Activated CD4-positive, alpha-beta T cell treated with anti-CD3 and anti-CD28 coated beads, Interleukin-2, Interleukin-6, amounts not matched to agents 100 ng/mL and 50 ng/mL, durations not matched to agents 16 hours and 8 hours (primary cell): ENCODE results near the gene CXXC5.

ENCODE experiments used
- DNase-seq: peaks from one replicate; pipeline ENCODE4 v3.0.0-alpha.2; 2020

CXXC5 gene

DNA sequence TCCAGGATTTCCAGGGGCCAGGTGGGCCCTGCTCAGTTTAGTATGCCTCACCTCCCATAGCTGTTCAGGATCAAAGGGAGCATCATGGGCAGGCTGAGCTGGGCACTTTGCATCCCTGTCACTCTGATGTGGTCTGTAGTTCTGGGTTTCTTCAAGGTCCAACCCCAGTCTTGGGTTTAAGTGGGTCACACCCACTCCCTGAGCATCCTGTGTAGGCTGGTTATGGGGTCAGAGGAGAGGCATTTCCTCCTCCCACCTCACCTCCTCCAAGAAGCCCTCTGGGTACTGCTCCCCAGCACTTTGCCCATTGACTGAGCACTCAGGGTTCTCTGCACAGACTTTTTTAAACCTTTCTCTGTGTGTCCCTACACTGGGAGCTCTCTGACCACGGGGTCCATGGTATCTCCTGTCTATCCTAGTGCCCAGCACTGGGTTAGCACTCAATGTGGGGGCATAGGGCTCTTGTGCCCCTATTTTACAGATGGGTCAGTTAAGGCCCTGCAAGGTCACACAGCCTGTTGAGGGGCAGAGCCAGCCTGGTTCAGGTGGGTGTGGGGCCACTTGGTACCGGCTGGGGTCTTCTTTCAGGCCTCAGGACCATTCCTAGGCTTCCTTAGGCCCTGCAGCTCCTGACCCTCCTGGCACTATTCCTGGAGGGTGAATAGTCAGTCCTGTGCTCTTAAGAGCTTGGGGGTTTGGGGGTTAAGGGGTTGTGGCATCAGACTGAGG lies 19.0 kb downstream of the CXXC5 start:
- DNase-seq, result no peak

DNA sequence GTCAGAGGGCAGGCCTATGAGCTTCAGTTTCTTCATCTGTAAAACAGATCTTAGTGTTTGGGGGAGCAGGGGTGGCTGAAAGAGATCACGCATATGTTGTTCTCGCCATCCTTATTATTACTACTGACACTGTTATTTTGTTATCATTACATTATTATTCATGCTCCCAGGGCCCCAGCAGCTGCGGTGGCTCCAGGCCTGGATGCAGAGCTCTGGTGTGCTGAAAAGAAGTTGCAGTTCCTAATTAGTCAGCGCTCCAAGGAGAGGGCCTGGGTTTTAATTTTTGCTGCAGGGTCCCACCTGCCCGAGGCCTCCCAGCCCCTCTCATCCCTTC lies 19.5 kb downstream of the CXXC5 start:
- DNase-seq, result no peak

DNA sequence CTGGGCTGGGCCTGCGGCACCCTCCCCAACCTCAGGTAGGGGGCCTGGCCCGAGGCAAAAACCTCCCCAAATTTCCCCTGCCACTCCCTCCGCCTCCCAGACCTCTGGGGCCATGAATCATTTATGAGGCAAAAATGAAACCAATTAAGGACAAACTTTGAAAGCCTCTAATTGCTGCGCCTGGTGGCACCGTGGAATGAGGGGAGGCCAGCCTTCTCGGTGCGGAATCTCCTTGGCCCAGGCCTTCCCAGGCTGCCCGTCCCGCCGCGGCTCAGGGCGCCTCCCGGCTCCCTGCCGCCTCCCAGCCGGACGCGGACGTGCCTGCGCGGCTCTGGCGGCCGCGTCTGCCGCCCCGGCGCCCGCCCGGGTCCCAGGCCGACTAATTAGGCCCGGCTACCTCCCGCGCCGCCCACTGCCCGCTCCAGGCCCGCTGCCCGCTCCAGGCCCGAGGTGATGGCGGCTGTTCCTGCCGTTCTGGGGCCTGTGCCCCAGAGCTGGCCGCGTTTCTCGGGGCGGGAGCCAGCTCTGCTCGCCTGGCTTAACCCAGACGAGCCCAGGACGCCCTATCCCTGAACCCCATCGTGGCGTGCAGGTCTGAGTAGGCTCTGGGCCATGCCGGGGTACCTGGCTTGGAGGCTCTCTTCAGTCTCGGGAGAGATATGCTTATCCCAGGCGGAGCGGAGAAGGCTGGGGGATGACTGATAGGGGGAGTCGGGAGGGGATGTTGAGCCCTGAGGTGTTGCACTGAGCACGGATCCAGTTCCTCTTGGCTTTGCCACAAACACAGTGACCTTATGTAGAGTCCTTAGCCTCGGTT lies 20.1 kb downstream of the CXXC5 start:
- DNase-seq, result peak; percentile 47

DNA sequence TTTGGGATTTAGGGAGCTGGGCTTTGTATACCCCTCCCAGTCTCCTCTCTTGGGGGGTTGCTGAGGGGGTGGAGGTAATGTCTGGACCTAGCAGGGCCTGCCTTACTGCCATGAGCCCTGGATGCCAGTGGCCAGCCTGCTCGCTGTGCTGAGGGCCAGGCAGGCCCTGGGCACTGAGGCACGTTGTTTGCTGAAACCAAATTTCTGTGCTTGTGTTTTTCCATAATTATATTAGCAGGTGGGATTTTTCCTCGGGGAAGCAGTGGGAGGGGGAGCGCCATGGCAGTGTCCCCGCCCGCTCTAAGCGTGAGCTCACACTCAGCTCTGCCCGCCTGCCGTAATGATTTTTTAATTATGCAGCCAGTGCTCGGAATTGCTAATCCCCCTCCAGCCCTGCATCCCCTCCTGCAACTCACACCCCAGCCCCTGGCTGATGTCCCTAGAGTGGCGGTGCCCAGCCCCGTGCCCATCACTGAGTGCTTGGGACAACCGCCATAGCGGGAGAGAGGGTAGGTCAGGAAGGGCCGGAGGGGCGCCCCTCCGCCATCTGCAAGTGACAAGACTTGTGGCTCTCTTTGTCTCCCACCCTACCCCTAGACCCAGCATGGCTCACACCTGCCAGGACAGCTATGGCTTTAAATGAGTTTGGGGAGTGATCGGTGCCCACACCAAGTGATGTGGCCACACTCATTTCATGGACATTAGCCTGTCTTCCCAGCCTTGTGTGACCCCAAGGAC lies 20.9 kb downstream of the CXXC5 start:
- no peak for DNase-seq

DNA sequence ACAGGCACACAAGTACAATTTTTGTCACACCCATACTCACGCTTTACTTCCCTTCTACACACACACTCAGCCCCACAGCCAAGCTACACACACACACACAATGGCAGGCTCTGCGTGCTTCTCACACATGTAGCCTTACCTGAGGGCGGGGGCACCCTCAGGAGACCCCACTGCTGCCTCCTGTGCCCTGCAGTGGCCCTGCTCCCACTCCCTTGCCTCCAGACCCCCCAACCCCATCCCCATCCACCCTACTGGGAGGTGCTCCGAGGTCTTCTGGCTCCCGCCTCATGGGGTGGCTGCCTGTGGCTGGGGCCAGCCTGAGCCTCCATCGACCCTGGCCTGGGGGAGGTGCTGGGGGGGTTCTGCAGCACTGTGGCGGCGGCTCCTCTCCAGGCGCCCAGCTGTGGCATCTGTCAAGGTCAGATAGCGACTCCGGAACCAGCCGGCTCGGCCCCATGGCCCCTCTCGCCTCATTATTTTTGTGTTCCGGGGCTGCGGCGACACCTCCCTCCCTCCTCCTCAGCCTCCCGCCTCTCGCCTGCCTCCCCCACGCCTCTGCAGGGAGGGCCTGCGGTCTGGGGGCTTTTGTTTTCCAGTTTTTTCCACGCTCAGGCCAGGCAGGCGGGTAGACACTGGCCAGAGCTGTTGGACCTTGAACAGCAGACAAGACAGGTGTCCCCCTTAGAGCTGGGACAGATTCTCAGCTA lies 21.7 kb downstream of the CXXC5 start:
- no peak for DNase-seq

DNA sequence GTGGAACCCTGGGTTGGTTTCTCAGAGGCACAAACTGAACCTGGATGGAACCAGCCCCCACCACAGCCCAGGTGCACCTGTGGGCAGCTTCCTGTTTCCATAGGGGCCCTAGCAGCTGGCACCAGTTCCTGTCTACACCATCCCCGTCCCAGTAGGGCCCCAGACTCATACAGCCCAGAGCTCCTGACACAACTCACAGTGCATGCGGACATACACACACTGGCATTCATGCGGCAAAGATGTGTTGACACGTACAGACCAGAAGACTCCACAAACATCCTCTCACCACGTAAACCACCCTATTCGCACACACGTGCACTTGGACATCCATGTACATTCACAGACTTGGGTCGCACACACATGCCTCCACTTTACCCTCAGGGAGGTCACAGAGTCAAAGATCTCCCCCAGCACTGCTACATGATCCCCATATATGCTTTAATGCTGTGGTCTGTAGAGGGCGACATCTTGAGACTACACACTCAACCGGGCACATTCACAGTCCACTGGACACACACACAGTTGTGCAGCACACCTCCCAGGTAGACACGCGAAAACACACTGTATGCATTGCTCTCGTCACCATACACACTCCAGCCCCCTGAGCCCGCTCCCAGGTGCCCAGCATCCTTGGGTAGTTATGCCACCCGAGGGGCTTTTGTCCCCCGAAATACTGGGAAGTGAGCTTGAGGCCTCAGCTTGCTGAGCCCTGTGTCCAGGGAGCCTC lies 22.4 kb downstream of the CXXC5 start:
- peak; percentile 18 for DNase-seq

DNA sequence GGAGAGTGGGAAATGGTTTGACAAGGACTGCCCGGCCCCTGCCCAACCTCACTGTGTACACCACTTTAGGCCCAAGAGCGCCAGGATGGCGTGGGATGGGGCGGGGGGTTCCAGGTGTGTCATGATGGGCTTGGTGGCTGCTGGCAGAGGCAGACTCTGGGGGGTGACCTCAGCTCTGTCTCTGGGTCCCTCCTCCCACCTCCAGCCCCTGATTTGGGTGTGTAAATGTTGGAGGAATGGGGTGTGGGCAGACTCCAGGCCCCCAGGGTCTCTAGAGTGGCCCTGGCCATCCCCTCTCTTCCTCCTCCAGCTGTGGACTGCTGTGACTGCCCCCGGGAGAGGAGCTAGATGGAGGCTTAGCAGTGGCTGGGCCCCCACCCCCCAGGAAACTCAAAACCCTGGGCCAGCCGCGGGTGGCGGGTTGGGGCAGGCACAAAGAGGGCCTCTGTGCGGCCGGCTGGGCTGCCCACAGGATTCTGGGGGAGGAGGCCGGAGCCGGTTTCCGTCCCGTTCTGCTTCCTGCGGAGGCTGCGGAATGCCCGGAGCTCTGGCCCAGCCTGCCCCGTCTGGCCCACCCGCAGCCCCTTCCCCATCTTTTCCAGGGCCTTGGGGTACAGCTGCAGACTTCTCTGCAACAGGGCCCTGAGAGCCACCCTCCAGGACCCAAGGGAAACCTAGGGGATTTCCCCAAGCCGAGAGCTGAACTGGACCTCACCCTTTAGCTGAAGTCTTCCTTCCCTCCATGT lies 23.1 kb downstream of the CXXC5 start:
- no peak for DNase-seq

DNA sequence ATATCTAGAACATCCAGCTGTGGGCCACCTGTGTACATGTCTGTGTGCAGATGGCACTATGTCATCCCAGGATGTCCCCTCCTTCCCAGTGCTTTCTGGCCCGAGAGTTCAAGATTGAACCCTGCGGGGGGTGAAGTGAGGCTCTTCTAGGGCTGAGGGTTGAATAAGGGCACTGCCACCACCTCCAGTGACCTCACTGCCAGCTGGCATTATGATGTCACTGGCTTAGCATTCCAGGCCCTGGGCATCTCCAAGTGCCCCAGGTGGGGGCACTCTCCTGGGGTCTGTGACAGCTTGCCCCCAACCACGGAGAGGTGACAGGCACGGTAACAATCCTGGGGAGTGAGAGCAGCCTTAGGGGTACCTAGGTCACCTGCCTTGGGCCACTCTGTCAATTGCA lies 27.1 kb downstream of the CXXC5 start:
- DNase-seq, result no peak

DNA sequence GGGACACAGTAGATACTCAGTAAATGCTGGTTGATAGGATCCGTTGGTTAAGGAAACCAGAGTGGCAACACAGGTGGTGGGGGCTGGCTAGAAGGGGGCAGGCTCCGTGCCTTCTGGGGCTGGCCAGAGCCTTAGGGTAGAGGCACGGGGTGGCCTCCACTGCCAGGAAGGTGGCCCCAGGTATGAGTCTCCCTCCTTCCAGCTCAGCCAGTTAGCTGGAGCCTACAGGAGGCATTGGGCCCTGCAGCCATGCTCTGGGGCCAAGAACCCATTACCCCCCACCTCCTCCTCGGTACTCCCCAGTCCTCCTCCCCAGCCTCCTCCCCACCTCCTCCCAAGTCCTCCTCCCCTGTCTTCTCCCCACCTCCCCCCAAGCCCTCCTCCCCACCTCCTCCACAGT lies 27.7 kb downstream of the CXXC5 start:
- DNase-seq, result no peak

DNA sequence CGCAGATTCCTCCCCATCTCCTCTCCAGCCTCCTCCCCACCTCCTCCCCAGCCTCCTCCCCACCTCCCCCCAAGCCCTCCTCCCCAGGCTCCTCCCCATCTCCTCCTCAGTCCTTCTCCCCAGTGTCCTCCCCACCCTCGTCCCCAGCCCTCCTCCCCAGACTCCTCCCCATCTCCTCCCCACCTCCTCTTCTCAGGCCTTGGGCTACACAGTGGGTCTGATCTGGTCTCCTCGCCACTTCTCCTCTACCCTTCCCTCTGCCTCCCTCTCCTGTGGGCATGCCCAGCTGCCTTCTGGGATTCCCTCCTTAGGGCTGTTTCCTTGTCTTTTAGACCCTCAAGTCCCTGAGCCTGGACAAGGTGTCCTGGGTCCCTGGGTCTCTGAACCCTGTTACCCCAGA lies 28.3 kb downstream of the CXXC5 start:
- DNase-seq, result no peak

DNA sequence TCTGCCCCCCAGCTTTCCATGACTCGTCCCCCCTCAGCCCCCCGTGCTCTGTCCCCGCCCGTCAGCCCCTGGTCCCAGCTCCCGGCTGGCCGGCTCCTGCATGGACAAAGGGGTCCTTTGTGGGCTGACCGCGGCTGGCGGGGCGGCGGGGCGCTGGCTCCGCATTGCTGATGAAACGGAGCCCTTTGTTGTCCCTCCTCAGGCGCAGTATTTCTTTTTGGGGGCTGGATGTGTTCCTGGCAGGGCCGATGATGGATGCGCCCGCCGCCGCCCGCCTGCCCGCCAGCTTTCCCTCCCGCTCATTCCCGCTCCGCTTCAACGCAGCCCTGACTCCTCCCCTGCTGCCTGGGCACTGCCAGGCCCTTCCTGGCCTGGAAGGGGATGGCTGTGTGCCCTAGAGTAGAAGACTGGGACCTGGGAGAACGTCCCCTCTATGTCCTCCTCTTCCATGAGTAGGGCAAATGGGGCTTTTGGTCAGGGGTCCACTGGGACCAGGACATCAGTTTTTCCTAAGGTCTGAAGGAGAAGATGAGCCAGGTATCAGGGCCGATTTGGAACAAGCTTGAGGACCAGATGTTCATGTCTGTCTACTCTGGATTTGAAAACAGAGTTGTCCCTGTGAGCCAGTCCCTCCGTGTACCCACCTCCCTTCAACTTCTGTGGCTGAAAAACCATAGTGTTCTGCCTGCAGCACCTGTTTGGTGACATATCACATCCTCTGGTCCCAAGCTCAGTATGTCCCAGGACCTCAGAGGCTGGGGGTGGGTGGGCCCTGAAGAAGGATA lies 29.0 kb downstream of the CXXC5 start:
- DNase-seq, result no peak

DNA sequence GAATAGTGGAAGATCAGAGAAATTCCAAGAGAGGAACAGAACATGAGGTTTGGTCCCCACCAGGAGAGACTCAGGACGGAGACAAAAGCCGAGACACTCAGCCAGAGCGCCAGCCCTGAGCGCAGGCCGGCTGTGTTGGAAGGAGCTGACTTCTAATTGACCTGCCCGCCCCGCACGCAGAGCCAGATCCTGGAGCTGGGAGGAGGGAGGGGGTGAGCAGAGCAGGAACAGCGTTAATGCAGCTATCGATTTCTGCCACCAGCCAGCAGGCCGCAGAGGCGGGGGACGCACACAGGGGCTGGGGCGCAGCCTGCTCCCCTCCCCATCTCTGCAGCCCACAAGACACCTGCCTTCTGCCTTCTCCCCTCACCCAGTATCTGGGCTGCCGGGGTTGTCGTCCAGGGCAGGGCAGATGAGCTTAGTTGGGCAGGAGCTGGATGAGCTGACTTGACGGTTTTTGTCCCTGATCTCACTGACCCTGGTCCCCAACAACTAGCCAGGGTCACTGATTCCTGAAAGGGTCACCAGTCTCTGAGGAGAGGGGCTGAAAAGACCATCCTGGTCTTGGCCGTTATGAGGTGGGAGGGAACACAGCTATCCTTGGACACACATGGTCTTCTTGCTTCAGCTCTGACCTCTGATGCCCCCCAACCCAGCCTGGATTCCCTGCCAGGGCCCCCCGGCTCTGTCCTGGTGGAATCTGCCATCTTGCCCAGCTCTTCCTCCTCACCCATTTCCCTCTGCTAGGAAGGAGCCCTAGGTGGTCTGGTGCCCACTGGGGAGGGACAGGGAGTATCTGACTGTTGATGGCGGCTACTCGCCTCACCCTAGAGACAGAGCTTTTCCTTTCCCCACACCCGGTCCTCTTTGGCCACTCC lies 29.8 kb downstream of the CXXC5 start:
- no peak for DNase-seq

DNA sequence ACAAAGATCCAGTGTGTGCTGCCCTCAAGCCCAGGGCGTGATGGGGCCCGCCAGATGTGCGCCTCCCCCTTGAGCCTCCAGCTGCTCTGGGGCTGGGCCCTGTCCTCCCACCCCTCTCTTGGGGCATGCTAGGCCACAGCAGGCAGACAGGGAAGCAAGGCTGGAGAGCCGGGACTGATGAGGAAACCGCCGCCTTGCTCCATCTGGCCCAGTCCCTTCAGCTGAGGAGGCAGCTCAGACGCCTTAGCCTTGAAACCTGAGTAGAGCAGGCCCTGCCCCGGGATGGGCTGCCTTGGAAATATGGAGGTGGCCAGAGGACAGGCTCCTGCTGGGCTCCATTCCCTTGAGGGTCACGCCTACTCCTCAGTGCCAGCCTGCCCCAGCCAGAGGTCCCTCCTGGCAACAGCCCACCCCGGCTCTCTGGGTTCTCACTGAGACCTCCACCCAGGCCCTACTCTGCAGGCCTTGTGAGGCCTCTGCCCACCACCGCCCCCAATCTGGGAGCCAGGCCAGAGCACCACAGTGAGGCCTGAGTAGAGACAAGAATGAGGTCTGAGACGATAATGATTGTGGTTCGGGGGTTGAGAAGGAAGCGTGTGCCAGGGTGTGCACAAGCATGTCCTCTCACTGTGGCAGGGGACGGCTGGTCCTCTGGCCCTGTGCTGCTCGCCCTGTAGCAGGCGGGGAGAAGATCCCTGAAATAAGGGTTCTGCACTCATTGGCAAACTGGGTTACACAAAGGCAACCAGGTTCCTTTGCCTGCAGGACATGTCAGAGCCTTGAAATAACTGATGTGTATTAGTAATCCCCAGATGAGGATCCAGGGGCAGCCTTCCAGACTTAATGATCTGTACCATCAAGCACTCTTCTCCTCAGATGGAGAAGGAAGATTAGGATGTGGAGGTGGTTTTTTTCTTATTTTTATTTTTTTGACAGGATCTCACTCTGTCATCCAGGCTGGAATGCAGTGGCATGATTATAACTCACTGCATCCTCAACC lies 30.9 kb downstream of the CXXC5 start:
- no peak for DNase-seq

DNA sequence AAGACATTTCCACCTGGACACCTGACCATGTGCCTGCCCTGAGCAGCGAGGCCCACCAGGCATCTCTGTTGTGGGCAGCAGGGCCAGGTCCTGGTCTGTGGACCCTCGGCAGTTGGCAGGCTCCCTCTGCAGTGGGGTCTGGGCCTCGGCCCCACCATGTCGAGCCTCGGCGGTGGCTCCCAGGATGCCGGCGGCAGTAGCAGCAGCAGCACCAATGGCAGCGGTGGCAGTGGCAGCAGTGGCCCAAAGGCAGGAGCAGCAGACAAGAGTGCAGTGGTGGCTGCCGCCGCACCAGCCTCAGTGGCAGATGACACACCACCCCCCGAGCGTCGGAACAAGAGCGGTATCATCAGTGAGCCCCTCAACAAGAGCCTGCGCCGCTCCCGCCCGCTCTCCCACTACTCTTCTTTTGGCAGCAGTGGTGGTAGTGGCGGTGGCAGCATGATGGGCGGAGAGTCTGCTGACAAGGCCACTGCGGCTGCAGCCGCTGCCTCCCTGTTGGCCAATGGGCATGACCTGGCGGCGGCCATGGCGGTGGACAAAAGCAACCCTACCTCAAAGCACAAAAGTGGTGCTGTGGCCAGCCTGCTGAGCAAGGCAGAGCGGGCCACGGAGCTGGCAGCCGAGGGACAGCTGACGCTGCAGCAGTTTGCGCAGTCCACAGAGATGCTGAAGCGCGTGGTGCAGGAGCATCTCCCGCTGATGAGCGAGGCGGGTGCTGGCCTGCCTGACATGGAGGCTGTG lies 32.4 kb downstream of the CXXC5 start:
- DNase-seq, result no peak

DNA sequence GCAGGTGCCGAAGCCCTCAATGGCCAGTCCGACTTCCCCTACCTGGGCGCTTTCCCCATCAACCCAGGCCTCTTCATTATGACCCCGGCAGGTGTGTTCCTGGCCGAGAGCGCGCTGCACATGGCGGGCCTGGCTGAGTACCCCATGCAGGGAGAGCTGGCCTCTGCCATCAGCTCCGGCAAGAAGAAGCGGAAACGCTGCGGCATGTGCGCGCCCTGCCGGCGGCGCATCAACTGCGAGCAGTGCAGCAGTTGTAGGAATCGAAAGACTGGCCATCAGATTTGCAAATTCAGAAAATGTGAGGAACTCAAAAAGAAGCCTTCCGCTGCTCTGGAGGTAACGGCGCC lies 32.9 kb downstream of the CXXC5 start:
- no peak for DNase-seq

DNA sequence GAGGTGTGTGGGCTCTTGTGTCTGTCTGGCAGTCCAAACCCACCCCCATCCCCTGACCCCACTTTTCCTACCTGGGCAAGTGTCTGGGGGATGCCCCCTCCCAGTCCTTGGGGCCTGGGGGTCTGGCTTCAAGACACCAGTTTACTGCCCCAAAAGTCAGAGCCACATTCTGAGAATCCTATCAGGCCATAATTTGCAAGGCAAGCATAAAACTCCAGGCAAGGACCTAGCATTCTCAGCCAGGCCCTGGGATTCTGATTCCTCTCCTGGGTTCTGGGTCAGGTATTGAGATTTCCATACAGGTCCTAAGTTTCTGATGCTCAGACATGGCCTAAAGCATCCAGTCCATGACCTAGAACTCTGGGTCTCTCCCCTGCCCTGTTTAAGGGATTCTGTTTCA lies 33.3 kb downstream of the CXXC5 start:
- DNase-seq, result no peak

DNA sequence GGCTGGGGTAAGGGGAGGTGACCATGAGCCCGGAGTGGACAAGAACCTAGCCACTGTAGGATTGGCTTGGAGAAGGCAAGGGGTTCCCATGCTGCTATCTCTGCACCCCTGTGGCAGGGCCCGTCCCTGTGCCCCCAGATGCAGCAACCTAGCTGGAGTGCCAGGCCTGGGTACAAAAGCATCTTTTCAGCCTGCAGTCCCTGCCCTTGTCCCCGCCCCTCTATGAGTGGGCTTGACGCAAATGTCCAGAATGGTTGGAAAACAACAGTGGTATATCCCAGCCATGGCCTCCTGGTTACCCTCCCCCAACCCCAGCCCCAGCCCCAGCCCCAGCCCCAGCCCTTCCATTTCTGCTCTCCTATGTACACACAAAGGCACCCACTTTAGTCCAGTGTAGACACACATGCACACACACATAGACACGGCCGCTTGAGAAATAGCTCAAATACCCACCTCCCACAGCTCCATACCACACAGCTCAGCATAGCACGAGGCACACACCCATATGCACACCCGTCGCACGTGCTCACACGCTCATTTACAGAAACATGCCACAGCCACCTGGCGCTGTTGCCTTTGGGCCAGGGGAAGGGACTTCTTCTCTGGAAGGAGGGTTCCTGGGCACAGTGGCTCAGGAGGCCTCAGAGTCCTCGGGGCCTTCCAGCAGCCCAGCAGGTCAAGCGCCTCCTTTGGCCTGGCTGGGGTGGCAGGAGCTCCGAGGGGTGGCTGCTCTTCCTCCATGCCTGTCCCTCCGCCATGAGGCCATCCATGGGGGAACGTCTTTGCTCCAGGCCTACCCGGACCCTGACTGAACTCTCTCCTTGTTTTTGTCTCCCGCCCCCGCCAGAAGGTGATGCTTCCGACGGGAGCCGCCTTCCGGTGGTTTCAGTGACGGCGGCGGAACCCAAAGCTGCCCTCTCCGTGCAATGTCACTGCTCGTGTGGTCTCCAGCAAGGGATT lies 34.1 kb downstream of the CXXC5 start:
- DNase-seq, result no peak
